ENCODE measurements around the gene ANKRD40CL.

ANKRD40CL gene

GRCh38 chr17:50785946-50786570 lies 18.7 kb upstream of the ANKRD40CL start:
- DNase-seq, result no peak

DNA sequence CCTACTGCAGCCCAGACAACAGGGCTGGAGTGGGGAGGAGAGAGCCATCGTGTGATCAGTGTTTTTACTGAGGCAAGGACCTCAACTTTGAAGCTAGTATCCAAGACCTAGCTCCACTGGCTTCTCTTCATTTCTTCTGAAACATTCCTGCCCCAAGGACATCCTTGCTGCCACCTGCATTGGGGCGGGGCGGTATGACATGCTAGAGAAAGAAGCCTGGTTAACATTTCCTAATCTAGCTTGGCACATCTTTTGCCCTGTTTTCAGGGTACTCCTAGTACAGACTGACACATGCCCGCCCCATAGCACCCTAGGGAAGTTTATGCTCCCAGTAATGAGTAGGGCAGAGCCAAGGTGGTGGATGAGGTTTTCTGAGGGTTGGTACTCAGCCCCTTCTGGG lies 17.8 kb upstream of the ANKRD40CL start:
- DNase-seq, result no peak

DNA sequence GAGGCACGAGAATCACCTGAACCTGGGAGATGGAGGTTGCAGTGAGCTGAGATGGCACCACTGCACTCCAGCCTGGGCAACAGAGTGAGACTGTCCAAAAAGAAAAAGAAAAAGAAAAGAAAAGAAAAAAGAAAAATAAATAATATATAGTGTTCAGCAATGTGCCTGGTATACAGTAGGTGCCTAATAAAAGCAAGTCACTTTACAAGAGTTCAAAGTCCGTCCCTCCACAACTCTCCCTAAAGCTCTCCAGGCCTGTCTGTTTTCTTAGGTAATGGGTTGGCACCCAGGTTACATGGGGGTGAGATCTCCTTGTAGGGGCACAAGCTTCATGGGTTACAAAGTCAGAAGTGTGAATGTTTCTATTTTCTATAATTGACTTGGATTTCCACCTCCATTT lies 16.6 kb upstream of the ANKRD40CL start:
- DNase-seq, result no peak

DNA sequence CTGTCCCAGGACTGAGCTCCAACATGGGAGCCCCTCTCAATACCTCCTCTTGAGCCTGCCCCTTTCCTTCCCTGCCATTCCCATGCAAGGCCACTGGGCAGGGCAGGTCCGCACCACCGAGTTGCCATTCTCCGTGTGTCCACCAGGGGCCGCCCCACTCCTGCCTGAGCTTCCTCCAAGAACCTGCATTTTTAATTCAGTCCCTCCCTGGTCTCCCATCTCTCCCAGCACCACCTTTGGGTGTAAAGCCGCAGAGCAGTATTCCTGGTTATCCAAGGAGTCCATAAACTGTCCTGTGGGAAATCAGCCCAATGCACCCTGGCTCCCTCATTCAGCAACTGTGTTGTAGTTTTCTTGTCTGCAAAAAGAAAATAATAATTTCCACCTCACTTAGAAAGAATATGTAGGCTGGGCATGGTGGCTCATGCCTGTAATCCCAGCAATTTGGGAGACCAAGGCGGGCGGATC lies 15.9 kb upstream of the ANKRD40CL start:
- DNase-seq, result peak; percentile 89

DNA sequence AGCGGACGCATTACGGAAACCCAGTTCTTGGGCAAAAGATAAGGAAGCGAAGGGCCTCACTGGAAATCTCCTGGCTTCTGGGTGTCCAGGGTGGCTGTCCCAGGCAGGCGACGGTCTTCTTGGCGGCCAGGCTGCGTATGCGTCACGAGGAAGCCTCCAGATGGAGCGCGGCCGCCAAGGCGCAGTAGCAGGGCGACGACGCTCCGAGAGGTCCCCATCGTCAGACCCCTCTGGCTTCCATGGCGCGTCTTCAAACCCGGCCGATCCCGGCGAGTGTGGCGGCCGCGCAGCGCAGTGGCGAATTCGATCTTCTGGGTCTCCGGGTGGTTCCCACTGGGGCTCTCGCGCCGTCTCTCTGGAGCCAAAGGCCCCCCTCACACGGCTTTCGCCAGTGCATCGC lies 13.8 kb upstream of the ANKRD40CL start:
- DNase-seq, result no peak

GRCh38 chr17:50779747-50780353 lies 12.5 kb upstream of the ANKRD40CL start:
- DNase-seq, result peak; percentile 55

DNA sequence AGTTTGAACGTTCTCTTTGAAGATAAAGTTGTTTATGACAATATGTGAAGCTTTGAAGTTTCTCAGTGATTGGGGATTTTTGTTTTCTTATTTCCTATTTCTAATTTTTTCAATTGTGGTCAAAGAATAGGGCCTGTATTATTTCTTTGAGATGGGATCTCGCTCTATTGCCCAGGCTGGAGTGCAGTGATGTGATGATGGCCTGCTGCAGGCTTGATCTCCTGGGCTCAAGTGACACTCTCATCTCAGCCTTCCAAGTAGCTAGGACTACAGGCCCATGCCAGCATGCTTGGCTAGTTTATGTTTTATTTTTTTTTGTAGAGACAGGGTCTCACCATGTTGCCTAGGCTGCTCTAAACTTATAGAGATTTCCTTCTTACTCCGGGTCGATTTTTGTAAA lies 11.7 kb upstream of the ANKRD40CL start:
- no peak for DNase-seq

GRCh38 chr17:50778471-50778870 lies 11.2 kb upstream of the ANKRD40CL start:
- no peak for DNase-seq

DNA sequence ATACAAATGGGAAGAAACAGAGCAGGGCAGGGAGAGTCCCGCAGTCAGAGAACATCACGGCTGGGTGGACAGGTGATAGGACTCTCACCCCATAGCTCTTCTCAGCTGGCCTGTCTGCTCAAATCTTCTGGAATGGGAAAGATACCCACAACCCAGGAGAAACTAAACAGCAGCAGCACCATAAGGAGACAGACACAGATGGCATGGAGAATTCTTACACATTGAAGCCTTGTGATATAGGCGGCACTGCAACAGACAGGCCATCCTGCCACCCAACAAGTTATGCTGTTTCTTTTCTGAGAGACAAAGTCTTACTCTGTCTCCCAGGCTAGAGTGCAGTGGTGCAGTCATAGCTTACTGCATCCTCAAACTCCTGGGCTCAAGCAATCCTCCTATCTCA lies 8.6 kb upstream of the ANKRD40CL start:
- no peak for DNase-seq

DNA sequence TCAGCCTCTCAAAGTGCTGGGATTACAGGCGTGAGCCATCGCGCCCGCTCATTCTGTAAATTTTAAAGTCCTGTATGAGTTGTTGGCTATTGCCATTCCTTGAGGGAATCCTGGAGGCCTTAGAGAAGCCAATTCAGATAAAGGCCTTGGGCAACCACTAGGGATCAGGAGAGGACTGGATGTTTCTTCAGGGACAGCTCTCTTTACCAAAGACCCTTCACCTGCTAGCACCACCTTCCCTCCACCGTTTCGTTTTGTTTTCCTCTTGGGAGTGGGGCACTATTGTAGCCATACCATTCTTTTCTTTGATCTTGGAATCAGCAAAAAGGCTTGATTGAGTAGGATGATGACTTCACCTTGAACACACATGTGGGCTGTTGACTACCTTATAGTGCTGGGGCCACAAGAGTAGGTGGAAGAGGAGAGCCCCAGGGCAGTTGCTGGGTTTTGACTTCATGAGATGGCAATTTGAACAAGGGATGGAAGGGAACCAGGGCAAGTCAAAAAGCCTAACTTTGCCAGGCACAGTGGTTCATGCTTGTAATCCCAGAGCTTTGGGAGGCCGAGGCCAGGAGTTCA lies 7.0 kb upstream of the ANKRD40CL start:
- no peak for DNase-seq

GRCh38 chr17:50771991-50772785 lies 4.9 kb upstream of the ANKRD40CL start:
- DNase-seq, result no peak

DNA sequence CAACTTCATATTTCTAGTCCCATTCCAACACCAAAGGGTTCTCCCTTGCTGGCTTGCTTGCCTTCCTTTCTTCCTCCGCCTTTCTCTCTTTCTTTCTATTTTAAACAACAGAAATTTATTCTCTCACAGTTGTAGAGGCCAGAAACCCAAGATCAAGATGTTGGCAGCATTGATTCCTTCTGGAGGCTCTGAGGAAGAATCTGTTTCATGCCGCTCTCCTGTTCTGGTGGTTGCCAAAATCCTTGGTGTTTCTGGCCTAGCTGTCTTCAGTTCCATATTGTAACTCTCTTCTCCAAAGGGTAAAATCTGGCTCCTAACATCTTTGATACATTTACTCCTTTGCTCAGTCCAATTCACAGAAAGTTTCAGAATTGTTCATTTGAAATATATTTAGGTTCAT lies 3.0 kb upstream of the ANKRD40CL start:
- no peak for DNase-seq

DNA sequence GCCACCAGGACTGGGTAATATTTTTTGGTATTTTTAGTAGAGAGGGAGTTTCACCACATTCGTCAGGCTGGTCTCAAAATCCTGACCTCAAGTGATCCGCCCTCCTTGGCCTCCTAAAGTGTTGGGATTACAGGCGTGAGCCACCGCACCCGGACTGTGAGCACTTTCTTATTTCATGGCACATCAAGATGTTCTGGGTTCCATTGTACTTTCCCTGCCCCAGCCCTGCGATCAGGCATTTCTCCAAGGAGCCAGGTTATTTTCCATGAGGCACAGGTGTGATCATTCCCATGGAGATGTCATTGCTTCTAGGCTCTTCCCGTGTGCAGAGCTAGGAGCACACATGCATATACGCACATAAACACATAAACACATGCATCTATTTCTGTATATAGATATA lies 2.6 kb upstream of the ANKRD40CL start:
- DNase-seq, result no peak

DNA sequence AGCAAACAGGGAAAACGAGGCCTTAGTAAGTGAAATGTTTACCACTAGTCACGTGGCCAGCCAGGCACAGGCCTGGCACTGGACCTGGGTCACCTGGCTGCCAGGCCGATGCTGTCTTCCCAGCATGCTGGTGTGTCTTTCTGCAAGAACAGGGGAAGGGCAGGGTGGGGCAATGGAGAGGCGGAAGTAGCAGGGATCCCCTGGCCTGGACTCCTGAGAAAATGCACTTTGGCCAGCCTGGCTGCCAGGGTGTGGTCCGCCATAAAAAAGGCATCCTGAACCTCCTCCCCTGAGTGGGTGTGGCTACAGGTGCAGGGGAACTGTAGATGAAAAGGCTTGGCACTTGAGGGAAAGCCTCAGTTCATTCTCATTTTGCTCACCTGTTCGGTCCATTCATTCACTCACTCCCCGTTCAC lies 1.0 kb upstream of the ANKRD40CL start:
- no peak for DNase-seq

DNA sequence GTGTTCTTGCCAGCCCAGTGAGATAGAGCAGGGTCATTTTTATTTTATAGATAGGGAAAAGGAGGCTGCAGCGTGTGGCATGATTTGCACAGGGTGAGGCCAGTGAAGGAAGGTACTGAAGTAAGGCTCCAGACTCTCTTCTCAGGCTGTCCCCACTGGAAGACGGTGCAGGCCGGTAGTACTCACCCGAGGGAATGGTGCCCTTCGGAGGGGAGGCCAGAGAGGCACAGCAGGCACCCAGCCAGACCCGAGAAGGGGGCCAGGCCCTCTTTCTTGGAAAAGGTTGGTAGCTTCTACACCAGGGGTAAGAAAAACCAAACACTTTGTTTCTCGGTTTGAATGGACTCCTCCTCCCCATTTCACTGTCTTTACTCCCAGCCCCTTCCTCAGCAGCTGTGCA lies 288 bp downstream of the ANKRD40CL start:
- peak; percentile 9 for DNase-seq

DNA sequence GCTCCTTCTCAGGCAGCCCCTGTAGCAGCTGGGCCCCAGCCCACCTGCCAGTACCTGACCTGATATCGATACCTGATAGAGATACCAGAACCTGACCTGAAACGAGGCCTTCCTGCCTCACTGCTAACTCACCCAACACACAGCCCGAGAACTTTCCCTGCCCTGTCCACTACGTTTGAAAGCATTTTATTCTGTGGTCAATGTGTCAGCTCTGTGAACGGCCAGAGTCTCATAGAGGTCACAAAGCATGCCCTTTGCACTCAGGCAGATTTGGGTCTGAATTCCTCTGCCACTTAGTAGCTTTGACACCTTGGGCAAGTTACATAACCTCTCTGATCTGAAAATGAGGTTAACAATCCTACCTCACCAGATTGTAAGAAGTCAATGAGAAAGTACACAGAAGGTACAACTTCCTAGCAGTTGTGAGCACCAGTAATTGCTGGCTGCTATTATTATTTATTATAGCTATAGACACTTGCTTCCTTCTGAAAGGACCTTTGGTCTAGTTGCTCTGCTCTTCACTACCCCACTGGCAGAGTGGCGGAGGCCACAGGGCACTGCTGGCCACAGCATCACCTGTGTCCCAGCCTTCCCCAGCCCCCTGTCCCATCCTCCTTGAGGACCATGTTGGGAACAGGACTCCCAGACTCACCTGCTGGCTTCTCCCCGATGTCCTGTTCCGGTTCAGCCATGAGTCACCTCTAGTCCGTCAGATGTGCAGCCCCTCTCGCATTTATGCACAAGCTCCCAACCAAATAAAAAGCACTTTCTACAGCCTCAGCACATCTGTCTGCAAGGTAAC lies 895 bp downstream of the ANKRD40CL start:
- DNase-seq, result no peak

DNA sequence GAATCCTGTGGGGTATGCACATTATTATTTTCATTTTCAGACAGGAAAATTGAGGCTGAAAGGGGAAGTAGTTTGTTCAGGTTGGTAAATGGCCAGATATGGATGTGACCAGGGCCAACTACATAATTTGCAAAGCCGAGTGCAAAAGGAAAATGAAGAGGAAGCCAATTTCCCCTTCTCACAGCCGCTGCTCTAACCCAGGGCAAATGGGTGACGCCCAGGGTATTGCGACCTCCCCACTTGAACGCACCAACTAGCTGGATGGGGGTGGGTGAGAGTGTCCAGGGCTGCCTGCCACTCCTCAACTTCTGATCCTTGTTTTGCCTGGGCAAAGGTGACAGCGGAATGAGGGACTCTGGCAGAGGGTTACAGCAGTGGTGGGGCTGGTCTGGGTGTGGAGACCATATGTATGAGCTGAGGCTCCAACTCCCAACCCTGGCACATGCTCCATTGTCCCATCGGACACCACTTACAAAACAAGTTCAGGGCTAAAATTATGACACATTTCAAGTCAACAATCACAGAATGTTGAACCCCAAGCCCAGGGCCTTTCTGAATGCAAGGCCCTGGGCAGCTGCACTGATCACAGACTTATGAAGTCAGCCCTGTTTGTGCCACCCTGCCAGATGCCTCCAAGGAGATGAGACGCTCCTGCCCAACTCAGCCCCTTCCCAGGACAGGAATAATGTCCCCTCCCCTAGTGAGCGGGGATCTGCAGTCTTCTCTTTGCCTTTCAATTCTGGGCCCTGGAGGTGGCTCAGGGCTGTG lies 1.7 kb downstream of the ANKRD40CL start:
- DNase-seq, result no peak

- DNase-seq, result no peak
Observed at GRCh38 chr17:50764734-50765149, 2.6 kb downstream of the ANKRD40CL start.

- DNase-seq, result no peak
Observed at GRCh38 chr17:50763716-50764475, 3.4 kb downstream of the ANKRD40CL start.

DNA sequence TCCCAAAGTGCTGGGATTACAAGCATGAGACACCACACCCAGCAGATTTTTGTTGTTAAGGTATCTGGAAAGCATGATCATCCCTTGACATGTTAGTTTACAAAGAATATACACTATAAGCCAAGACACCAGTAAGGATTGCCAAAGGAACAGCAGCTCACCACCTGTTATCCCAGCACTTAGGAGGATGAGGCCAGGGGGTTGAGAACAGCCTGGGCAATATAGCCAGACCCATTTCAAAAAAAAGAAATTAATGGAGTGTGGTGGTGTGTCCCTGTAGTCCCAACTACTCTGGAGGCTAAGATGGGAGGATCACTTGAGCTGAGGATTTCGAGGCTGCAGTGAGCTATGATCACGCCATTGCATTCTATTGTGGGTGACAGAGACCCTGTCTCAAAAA lies 5.1 kb downstream of the ANKRD40CL start:
- no peak for DNase-seq

GRCh38 chr17:50758989-50759544 lies 8.3 kb downstream of the ANKRD40CL start:
- DNase-seq, result no peak

Data from activated CD4-positive, alpha-beta T cell treated with anti-CD3 and anti-CD28 coated beads, Interleukin-2, Interleukin-6, amounts not matched to agents 100 ng/mL and 50 ng/mL, durations not matched to agents 16 hours and 8 hours (primary cell).